Bone marrow (tissue), 2 donors: ENCODE data around the gene ACKR3.

Source experiments
- DNase-seq, 2 donors: peaks; one replicate each; lab custom pipeline; 2025; lab: John Stamatoyannopoulos, UW

ACKR3 gene

DNA sequence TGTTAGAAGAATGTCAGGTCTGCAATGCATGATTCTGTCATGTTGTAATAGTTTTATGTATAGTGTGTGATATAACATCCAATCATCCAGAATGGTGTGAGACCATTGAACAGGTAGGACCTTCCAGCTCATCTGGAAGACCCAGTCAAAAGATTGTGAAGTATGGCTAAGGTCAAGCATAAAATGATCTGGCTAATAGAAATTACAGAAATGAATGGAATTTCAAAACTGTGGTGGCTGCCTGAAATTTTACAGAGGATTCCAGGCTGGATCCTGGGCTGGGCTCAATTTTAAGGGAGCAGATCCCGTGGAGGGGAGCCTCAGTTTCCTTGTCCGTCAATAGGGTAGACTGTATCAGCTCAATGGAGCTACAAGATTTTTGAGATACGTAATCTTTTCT is 39.1 kb downstream of the ACKR3 start:
- no peak for DNase-seq

DNA sequence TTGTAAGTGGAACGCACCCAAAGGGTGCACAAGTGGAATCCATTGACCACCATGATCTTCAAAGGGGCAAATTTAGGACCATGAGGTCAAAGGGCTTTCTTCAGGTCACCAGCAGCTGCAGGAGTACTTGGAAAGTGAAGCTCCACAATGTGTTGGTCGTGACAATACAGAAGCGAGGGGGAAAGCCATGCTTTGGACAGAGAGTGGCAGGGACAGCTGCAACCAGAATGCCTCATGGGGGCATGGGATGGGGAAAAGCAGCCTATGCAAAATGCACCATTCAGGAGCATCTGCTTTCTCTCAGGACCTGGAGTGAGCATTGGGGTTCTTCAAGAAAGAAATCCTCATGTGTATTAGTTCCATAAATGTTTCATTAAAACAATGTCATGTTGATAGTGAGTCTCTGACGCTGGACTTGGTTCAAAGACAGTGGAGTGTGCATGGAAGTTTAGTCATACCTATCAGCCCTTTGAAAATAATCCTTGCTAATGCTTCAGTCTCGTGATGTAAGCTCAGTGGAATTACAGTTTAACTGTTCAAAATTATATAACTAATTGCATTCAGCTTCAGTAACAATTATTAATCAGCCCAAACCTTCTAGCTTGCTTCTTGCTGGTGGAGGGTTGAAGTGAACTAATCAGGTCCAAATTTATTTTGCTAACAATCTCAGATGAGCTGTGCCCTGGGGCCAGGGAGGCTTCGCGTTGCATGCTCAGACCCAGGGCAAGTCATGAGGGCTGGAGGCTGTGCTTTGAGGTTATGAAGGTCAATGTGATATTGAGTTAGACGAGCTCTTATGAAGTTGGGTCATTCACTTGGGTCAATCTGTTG is 41.6 kb downstream of the ACKR3 start:
- no peak for DNase-seq

DNA sequence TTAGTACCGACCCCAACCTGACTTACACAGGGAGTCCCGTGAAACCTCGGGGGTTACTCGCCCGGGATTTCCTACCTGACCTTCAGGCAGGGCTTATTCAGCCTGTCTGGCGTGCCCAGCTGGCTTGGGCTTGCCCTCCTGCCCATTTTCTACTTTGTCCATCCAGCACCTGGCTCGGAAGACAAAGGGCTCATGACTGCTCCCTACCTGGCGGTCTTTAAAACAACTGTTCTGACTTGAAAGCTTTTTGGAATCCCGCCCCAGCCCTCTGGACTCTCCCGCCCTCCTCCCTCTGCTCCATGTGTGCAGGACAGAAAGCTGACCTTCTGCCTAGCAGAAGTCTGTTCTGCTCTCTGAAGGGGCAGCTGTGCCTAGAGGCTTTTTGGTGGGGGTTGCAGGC is 43.1 kb downstream of the ACKR3 start:
- no peak for DNase-seq

DNA sequence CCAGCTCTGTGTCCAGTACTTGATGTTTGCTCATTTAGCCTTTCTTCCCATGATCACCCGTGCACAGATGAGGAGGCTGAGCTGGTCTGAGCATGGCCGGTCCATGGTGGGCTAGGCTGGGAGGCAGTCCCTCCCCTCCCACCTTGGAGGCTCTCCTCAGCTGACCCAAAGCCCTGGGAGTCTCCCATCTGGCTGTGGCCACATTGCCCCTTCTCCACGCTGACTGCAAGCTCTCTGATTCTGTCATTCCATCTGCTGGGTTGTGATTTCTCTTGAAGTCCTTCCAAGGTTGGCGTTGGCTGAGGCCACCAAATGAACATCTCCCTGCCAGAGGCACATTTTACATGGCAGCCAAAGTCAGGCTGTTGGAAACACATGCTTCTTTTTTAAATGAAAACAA is 44.0 kb downstream of the ACKR3 start:
- no peak for DNase-seq

DNA sequence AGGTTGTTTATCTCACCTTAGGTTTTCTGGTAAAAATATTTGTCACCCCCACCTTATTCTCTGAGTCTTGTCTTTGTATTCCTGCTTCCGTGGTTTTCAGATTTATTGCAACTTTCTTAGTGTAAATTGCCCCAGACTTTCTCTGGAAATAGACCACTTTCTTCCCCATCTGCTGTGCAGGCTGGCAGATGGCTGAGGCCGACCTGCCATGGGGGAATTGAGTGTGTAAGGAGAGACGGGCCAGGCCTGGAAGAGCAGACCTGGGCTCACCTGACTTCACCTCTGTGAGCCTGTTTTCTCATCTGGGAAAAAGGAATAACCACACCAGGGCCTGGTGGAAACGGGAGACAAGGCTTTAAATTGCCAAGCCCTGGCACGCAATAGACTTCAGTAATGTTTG is 44.9 kb downstream of the ACKR3 start:
- no peak for DNase-seq

DNA sequence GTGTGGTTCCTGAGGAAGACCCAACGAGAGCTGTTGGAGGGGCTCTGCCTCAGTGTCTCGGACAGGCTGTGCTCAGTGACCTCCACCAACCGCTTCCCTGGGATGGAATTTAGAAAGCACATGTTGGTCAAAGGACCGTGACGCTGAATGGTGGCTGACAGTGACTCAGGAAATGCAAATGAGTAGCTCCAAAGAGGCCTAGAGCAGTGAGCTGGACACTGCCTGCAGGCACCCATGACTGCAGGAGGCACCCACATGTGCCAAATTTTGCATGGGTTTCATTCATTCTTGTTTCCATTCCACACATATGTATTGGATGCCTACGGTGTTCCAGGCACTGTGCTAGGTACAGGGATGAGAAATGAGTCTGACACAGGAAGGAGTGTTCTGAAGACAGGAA is 46.4 kb downstream of the ACKR3 start:
- no peak for DNase-seq

DNA sequence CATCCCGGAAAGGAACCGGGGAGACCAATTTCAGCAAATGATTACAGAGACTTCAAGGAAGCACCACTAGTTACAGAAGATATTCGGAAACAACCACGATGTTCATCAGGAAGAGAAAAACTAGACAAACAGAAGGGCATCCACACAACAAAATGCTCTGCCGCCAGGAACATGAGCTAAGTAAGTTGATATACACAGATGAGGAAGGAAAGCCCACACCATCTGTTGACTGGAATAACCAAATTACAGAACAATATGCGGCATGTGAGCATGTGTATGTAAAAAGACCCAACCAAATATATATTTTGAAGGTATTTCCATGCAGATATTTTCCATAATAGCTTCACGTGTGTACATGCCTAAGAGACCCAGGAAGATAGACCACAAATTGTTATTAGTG is 47.0 kb downstream of the ACKR3 start:
- no peak for DNase-seq

DNA sequence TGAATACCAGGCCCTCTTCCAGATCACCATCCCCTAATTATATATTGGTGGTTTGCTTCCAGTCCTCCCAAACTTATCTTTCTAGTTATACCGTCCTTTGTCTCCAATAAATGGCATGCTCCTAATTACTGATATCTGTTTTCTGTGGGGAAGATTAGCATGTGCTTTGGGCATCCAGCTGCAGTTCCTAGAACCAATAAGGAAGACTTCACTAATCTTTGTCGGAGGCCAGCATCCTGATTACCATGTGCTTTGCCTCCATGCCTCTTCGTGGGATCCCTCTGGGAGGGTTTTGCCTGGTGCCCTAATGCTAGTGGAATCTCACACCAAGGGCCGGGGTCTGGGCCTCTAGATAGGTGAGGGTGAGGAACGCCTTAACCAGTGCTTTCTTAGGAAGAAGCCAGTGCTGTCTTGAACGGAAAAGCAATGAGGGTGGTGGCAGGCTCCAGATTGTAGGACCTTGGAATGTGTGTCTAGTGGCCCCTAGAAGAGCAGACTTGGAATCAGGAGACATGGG is 47.7 kb downstream of the ACKR3 start:
- no peak for DNase-seq

DNA sequence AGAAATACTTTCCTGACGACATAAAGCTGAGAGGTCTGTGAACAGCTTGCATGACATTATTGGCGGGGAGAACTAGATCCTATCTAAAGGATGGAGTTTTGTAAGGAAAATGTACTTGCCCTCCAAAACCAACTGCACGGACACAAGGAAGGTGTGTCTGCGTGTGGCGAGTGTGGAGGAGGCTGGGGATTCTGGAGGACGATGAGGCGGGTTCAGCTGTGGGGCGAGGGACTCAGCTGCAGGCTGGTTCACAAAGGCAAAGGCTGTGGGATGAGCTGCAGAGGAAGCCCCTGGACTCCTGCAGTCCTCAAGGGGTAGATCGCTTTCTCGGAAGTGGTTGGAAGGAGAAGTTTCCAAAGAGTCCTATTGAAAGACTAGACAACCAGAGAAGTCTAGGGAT is 48.2 kb downstream of the ACKR3 start:
- no peak for DNase-seq

DNA sequence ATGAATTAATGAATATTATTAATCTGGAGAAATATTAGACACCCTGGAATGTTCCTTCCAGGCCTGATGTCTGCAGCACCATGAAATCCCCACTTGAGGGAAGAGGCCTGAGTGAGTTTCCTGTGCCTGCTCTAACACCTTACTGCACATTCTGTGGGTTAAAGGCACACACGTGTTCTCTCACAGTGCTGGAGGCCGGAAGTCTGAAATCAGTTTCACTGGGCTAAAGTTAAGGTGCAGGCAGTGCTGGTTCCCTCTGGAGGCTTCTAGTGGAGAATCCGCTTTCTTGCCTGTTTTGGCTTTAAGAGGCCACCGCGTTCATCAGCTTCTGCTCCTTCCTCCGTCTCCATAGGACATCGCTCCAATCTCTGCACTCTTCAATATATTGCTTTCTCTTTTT is 48.7 kb downstream of the ACKR3 start:
- DNase-seq: no peak

DNA sequence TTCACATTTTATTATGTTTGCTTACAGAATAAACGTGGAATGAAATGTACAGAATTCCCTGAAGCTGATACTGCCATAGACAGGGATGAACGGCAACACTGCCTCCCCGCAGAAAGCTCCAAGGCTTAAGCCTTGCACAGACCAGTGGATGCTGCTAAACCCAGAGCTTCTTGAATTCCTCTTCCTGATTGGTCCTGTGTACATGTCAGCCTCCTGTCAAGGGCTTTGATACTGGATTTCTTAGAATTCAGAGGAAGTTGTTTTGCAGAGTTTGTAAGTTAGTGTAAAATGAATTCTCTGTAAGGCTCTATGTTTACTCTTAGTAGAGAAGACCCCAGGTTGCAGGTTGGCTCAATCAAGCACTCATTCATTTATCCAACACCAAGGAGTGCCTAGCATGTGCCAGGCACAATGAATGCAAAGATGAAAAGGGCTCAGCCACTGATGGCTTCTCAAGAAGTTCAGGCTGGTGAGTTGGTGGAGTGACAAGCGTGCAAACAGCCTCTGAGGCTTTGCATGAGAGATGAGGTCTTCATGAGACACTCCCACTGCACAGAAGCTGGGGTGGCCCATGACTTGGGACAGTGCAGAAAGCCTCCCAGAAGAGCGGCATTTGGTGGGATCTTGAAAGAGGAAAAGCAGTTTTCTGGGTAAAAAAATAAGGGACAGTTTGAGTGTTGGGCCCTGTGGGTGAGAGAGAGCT is 50.4 kb downstream of the ACKR3 start:
- DNase-seq: no peak

DNA sequence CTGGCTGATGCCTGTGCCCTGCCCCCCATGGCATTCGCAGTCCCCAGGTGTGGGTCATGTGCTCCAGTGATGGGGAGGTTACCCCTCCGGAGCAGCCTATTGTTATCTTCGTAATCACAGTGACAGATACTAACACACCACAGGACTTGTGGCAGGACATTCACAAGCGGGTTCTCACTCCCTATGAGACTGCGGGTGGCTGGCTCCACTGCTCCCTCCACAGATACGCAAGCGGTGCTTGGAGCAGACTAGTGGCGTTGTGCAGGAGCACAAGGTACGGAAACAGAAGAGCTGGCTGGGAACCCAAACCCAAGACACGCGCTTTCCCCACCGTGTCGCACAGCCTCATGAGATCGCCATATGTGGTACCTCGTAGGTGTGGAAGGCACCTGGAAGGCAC is 52.2 kb downstream of the ACKR3 start:
- no peak for DNase-seq

DNA sequence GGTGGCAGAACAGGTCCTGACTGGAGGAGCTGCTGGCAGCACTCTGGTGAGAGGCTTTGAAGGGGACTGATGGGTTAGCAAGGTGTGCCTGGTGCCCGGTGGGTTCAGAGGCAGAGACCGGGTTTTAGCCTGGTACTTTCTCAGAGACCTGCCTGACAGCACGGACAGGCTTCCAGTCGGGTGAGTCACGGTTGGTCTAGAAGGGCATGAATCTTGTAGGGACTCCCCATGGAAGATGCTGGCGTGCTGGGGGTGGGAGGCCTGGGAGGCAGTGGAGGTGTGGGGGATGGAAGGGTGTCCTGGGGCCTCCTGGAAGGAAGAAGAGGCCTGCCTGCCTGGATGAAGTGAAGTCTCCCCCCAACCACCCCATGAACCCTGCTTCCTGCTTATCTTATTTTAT is 52.6 kb downstream of the ACKR3 start:
- DNase-seq: no peak

DNA sequence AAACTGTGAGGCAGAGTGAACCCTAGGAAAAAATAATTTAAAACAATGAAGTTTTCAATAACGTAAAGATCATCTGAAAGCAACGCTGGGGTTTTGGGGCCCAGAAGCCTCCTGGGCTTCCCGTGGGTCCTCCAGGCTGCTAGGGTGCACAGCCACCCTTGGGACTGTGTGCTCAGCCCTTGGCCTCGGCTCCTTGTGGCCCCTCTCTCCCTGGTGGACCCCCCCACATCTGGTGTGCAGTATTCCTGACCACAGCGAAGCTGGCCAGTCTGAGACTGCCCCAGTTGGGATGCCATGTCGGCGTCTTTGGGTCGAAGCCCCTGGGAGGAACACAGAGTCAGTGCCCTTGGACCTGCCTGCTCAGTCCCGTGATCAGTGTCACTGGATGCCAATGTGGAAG is 53.0 kb downstream of the ACKR3 start:
- no peak for DNase-seq

DNA sequence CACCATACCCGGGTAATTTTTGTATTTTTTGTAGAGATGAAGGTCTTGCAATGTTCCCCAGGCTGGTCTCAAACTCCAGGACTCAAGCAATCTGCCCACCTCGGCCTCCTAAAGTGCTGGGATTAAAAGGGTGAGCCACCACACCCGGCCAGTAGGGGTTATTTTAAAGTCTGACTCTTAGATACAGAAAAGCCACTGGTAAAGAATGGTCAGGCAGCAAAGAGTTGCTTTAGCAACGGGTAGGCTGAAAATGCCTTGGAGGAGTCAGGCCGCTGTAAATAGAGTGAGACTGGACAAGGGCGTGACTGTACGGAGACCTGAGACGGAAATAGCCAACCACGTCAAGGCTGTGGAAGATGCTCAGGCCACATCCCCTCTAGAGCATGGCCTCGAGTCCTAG is 54.2 kb downstream of the ACKR3 start:
- DNase-seq: no peak

DNA sequence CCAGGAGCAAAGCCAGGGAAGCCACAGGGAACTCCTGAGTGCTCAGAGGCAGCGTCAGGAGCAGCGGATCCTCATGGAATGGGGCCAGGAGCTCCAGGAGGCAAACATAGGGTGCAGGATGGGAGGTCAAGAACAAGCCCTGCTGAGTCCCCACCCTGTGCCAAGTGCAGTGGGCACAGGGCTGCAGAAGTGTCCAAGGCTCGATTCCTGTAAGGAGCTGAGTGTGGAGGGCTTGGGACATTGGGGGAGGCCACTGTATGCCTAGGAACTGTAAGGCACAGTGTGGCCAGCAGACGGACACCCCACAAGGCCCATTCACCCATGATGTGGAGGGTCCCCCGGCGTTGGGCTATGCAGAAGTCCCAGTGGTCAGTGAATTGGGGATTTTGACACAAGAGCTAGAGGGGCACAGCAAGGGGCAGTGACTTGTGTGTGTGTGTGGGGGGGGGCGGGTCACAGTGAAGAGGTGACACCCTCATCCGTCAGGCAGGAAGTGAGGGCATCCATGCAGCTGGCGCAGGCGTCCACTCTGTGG is 55.6 kb downstream of the ACKR3 start:
- no peak for DNase-seq

DNA sequence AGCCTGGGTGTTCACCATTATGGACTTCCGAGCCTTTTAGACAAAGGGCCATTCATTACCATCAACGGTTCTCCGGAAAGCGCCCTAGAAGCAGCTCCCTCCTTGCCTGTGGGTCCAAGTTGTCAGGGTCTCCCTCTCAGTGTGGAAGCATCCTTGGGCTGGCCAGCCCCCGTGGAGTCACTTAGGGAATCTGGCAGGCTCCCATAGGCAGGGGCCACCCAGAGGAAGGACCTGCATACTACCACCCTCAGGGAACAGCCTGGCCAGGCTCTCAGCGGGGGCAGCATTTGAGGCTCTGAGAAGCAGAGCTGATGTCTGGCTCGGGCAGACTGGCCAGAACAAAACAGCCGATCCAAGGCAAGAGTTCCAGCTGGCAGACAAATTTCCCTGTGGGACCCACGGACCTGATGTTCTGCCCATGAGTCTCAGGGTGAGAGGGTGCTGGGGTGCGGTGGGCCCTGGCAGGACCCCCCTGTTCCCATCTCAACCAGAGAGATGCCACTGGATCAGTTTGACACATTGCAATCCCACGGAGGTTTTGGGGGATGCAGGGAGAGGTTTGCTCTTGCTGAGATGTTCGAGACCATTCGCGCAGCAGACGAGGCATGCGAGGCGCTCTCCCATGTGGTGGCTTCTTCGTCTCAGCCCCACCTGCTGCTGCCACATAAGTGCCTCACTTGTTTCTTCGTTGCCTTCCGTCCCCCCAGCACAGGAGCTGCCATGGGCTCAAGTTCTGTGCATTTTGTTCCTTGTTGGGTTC is 56.9 kb downstream of the ACKR3 start:
- DNase-seq: no peak

DNA sequence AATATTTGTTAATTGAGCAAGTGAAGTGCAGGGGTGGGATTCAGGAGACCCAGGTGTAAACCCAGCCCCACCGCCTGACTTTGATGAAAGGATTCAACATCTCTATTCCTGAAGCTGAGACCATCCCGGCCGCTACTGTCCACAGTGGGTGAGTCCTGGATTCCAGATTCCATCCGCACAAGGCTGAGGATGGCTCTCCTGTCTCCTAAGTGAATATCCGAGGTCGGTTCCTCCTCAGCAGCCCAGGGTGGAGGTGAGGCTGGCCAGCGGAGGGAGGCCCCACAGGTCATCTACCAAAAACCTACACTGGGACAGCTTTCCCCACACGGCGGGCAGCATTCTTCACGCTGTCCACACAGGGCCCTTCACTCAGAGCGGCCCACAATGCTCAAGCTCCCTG is 57.6 kb downstream of the ACKR3 start:
- DNase-seq: no peak

DNA sequence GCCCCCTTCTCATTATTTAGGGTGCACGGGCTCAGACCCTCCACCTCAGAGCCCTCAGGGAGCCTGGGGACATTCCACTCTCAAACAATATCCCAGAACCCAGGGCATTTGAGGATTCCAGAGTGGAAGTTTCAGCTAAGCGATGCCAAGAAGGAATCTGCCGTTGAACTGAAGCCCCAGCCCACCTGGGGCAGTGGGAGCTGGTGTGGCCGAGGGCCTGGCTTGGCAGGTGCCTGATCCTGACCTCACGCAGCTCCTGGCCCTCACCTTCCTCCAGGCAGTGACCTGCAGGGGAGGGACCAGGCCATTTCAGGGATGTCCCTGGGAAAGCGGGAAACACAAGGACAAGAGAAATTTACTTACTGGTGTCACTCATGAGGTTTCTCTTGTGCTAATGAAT is 58.2 kb downstream of the ACKR3 start:
- no peak for DNase-seq

DNA sequence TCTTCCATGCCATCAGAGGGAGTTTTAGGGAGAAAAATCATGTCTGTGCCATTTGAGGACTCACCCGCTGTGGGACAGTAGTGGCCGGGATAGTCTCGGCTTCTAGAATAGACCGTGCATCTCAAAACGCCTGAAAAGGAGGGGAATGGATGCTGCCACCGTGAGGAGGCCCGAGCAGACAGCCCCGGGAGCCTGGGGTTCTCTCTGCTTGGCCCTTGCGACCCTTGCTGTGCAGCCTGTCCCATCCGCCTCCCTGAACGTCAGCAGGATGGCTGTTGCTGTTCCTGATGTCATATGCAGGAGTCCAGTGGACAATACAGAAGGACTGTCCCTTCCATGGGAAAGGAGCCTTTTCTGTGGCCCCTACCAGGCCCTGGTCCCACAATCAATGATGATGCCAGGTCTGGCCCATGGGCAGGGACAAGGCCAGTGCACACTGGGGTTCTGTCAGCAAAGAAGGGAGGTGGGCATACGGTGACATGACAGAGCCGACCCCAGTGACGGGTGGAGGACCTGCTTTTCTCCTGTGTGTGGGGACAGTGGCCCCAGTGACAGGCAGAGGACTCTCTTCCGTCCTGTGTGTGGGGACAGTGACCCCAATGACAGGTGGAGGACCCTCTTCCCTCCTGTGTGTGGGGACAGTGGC is 58.8 kb downstream of the ACKR3 start:
- DNase-seq: no peak

DNA sequence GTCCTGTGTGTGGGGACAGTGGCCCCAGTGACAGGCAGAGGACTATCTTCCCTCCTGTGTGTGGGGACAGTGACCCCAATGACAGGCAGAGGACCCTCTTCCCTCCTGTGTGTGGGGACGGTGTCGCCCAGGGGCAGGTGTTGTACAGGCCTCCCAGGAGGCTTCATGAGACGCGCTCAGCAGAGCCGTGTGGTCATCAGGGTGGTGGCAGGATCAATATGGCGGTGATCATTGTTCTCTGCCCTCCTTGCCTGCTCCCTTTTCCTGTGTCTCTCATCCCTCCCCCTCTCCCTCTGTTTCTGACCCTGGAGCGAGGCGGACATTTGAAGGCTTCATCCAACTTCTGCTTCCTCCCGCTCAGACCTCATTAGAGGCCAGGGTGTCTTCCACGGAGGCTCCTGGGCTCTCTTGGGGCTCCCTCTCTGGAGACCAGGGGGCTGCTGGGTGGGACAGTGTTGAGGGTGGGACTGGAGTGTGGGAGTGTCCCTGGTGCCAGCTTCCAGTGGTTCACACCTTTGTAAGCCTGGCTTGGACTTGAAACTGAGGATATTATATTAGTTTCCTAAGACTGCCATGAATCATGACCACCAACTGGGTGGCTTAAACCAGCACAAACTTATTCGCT is 59.5 kb downstream of the ACKR3 start:
- no peak for DNase-seq
